GM12873 (cell line): ENCODE data around the gene ERC2.

ENCODE experiments used
- CTCF ChIP-seq: IDR thresholded peaks from 2 replicates; pipeline ENCODE4 v1.5.1; 2012; ENCODE audit warnings: low read depth, mild to moderate bottlenecking, moderate library complexity, low read length, control low read depth; ENCODE audit not compliant: insufficient read depth; ENCODE audit errors: missing control alignments

Gene ERC2

GRCh38 chr3:55782351-55782750 lies 685.9 kb downstream of the ERC2 start:
- TF ChIP-seq CTCF, result no peak

GRCh38 chr3:55780913-55781312 lies 687.4 kb downstream of the ERC2 start:
- no peak for TF ChIP-seq CTCF

- no peak for TF ChIP-seq CTCF
Measured at GRCh38 chr3:55779543-55779942, 688.7 kb downstream of the ERC2 start.

- TF ChIP-seq CTCF, result no peak
Measured at GRCh38 chr3:55775366-55776154, 692.7 kb downstream of the ERC2 start.

GRCh38 chr3:55774856-55775255 lies 693.4 kb downstream of the ERC2 start:
- TF ChIP-seq CTCF, result no peak

GRCh38 chr3:55771503-55771902 lies 696.8 kb downstream of the ERC2 start:
- TF ChIP-seq CTCF, result no peak

- TF ChIP-seq CTCF, result no peak
Measured at GRCh38 chr3:55770077-55770476, 698.2 kb downstream of the ERC2 start.
